NCI-H524 treated with DMSO at 0.1 percent for 48 hours (cell line): Measurements from ENCODE around the gene TMEM82.
"Not testable (repeated sequence)": the region's sequence is repeated elsewhere in the genome, so short reads cannot be mapped to it uniquely, and the experiment has no call there.

ENCODE experiments used
- DNase-seq: peaks from one replicate; lab custom pipeline; 2025; lab: John Stamatoyannopoulos, UW

Gene TMEM82

DNA sequence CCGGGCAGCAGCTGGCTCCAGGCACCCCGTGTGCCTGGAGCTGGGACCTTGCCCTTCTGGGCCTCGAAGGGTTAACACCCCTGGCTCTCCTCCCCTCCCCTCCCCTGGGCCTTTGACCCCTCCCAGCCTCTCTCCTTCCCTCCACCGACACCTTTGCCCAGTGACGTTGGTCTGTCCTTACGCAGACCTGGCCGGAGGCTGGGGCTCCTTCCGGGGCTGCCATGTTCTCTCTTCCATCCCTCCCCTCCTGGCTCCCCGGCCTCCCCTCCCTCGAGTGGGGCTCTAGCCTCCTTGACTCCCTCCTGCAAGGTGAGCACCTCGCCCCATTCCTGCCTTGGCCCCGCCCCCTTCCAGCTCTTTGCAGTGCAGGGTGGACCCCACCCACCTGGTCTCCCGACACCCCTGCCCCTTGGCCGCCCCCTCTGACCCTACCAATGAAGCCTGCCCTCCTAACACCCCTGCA is at the start of gene TMEM82:
Gene TMEM82 (plus strand): TSS at position 161 of the 463 bp plus-strand sequence. CDS start 61 bp downstream, at position 222.
- no peak for DNase-seq

DNA sequence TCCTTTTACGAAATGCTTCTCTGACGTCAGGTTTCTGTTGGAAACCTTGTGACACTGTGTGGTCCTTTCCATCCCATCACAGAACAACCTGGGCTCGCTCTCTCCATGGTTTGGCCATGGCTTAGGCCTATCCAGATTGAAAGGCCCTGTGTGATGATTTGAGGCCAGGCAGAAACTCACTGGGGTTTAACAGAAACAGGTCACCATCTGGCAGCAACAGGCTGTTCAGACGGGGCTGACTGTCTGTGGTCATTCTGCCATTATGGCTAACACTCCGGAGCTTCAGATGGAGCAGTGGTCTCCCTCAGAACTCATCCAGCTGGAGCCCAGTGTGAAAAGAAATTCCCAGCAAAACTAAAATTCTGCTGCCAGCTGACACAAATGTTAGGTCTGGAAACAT is 48.9 kb upstream of the TMEM82 start:
- no peak for DNase-seq

DNA sequence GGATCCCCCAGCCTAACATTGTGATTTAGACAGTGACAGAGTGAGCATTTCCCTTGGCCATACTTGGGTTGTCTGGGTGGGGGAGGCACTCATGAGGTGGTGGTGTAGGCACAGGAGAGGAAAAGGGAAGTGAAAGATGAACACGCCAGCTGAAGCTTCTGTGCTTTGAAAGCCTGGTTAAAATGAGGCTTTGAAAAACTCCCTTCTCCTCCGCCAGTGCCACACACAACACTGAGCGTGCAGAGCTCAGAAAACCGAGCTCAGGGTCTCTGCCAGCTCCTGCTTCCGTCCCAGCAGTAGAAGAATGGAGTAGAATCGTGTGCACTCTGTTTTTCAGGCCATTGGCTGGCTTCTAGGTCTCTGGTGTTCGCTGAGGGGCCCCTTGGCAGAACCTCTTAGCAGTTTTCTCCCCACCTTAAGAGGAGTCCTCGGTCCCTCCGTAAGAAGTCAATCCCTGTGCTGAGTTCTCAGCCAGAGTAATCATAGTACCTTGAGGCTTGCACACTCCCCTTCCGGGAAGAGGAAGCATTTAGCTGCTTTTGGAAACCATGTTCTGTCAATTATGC is 45.3 kb upstream of the TMEM82 start:
- DNase-seq = no peak

GRCh38 chr1:15698201-15698600 is 44.1 kb upstream of the TMEM82 start:
- no peak for DNase-seq

DNA sequence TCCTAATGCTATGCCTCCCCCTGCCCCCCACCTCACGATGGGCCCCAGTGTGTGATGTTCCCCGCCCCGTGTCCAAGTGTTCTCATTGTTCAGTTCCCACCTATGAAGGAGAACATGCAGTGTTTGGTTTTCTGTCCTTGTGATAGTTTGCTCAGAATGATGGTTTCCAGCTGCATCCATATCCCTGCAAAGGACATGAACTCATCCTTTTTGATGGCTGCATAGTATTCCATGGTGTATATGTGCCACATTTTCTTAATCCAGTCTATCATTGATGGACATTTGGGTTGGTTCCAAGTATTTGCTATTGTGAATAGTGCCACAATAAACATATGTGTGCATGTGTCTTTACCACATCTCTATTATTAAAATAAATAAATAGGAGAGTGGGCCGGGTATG is 43.0 kb upstream of the TMEM82 start:
- DNase-seq = not testable (repeated sequence)

GRCh38 chr1:15700508-15700907 is 41.8 kb upstream of the TMEM82 start:
- DNase-seq = no peak

DNA sequence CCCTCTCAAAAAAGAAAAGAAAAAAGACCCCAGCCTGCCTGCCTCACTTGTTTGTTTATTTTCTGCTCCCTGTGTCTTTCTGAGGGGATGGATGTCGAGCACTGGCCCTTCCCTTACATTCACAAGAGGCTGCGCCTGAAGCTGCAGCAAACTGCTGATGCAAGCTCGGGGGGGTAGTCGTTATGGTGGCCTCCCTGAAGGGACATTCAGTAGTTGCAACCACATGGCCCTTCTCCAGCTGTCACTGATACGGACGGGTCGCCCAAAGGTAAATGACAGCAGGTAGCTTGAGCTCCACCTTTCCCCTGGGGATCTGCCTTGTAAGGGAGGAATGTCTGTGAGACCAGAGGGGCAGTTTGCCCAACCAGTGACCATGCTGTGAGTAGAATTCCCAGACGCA is 40.5 kb upstream of the TMEM82 start:
- DNase-seq = no peak

DNA sequence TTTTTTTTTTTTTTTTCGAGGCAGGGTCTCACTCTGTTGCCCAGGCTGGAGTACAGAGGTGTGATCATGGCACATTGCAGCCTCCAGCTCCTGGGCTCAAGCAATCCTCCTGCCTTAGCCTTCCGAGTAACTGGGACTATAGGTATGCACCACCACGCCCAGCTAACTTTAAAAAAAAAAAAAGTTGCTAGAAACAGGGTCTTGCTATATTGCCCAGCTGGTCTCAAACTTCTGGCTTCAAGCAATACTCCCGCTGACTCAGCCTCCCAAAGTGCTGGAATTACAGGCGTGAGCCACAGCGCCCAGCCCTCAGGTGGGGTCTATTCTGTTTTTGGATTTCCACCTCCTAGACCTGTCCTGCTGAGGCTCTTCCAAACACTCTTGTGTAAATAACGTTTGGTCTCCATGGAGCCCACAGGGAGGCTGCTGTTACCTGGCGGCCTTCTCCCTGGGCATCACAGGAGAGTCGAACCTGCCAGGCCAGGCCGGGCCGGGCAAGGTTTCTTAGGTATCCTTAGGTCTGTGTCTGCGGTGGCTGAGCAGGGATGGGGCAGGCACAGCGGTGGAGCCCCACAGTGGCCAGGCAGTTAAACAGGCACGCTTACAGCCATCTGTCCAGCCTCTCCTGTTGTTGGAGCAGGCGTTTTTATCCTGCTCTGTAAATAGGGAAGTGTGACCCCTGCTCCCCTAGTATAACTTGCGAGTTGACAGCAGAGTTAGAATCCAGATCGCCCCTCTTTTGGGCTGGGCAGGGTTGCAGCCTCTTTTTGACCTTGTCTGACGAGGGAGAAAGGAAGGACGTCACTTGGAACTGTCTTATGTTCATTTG is 39.4 kb upstream of the TMEM82 start:
- DNase-seq = no peak

DNA sequence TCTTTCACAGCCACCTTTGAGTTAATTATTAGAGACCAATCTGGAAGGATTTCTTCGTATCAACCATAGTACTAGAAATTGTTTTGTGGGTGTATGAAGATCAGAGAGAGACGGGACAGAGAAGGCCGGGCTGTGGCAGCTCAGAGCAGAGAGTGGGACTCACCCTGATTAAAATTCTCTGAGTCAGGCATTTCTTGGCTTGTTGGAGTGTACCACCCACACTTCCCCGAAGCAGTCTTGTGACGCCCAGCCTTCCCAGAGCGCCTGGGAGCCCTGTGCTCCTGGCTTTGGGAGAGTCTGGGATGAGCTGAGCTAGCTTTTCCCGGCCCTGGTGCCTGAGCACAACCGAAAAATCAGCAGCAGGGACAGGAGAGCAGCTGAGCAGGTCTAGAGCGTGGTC is 38.7 kb upstream of the TMEM82 start:
- DNase-seq = no peak

DNA sequence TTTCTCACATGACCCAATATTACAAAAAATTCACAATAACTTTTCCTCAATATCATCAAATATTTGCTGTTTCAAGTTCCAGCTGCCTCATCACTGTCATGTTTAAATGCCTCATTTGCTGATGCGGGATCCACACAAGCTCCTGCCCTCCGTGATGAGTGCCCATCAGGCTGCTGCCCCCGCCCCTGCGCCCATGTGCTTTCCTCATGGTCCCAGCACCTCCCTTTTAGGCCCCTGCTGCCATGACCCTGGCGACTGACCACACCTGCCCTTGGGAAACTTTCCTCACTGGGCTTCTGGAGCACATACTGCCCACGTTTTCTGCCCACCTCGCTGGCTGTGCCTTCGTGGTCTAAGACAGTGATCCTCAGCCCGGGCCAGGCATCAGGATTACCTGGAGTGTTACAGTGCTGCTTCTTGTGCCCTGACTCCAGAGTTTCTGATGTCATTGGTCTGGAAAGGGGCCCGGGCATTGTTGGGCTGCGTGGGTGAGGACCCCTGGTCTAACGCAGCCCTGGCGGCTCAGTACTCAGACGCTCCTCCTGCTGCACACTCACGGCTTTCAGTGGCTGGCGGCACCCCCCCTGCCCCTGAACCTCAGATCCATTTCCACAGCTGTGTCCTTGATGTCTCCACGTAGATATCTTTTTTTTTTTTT is 37.6 kb upstream of the TMEM82 start:
- no peak for DNase-seq

- DNase-seq = no peak
Measured at GRCh38 chr1:15705184-15705566, 37.1 kb upstream of the TMEM82 start.

GRCh38 chr1:15706751-15707150 is 35.5 kb upstream of the TMEM82 start:
- DNase-seq = no peak

DNA sequence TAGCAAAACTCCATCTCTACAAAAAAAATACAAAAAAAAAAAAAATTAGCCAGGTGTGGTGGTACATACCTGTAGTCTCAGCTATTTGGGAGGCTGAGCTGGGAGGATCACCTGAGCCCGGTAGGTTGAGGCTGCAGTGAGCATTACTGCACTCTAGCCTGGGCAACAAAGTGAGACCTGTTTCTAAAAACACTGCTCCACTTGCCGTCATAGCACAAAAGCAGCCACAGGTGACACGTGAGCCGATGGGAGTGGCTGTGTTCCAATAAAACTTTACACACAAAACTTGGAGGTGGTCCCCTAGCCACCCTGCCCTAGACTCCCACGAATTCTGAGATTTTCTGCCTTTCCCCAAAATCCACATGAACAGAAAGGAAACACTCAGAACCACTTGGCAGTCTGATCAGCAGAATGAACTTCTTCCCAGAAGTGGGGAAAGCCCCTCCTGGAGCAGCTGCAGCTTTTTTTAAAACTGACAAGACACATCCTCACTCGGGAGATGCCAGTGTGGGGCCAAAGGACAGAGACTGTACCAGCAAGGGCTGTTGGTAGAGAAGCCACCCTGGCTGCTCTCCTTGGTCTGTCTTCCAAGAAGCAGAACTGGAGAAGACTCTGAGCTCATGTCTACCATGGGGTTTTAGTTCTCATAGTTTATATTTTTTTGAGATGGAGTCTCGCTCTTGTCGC is 34.9 kb upstream of the TMEM82 start:
- DNase-seq = no peak

- DNase-seq = no peak
Measured at GRCh38 chr1:15708486-15709137, 33.7 kb upstream of the TMEM82 start.

- DNase-seq = no peak
Measured at GRCh38 chr1:15709226-15709625, 33.1 kb upstream of the TMEM82 start.

DNA sequence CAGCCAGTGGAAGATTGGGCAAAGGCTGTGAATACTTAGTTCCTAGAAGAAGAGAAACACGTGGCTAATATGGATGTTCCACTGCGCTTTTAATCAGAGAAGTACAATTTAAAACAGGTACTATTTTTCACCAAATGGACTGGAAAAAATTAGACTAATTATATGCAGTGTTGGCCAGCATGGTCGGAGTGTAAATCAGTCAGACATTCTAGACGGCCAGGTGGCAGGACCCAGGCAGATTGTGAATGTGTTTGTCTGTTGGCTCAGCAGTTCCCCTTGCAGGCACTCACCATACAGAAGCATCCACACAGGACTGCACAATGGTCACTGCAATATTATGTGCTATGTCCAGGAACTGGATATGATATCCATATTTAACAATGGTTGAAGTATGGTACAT is 30.1 kb upstream of the TMEM82 start:
- DNase-seq = no peak

DNA sequence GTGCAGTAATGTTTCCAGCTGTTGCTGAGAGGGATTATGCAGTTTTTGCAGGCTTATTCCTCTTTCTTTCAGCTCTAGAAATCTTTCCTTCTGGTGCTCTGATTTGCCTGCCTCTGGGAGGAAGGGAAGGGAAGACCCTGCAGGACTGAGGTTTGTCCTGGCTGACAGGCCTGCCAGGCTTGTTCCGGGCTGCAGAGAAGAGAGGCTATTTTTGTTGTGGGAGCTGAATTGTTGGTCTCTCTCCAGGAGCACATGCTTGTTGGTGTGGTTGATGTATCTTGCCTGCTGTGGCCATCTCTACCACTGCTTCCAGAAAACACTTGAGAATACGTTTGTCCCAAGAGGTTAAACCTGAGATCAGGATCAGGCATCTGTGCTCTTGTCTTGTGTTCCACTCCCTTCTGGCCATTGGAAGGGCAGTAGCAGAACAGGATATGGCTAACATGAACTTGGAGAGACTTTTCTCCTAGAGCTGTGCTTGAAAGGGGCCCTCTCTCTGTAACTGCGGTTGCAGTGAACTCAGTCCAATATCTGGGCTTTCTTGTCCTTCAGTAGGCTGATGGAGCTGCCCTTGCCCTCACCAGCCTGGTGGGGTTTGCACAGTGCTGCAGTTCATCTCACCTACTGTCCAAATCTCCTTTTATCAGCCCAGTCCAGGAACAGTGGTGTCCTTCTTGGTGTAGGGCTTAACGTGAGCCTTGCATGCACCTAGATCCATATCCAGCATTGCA is 27.7 kb upstream of the TMEM82 start:
- DNase-seq = no peak

DNA sequence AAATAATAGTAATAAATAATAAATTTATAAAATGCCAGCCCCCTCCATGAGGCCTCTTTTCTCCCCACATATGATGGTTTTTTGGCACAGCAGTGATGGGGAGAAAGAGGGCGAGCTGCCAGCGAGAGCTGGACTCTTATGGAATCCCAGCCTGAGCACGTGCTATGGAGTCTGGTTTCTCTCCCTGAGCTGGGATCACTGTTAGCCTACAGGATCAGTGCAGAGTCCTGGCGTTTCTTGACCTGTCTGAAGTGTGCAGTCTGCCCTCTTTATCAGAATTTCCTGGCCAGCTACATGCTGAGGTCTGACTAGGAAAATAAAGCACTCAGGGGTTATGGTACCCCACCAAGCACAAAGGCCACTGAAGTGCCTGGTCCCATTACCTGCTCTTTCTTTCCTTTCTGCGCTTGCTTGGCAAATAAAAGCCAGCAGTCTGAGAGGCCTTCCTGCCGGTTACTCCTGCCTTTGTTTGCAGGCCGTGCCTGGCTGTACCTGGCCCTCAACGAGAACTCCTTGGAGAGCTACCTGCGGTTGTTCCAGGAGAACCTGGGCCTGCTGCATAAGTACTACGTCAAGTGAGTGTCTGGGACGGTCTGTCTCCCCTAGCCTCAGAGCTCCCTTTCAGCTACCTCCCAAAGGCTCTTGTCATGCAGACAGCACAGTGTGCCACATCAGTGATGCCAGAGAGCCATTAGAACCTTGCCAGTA is 24.7 kb upstream of the TMEM82 start:
- DNase-seq = no peak

- DNase-seq = no peak
Measured at GRCh38 chr1:15718199-15718601, 24.1 kb upstream of the TMEM82 start.

DNA sequence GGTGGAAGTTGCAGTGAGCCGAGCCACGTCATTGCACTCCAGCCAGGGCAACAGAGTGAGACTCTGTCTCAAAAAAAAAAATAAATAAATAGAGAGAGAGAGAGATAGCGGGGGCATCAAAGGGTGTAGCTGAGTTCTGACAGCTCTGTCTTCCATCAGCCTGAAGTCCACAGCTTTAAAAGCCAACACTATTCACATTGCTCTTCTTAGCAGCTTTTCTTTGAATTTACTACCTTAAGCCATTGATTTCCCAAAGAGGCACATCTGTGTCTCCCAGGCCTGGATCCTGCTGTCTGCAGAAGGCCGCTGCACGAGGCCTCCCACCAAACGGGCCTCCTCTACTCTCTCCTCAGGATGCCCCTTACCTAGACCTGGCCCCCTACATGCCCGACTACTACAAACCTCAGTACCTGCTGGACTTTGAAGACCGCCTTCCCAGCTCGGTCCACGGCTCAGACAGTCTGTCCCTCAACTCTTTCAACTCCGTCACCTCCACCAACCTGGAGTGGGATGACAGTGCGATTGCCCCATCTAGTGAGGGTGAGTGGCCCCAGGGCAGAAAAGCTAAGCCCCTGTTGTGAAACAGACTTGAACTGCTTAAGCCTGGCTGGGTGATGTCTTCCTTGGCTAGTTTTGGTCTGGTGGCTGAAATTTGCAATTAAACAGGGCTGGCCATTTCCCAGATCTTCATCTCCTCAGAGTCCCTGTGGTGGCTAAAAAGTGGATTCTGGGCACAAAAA is 22.7 kb upstream of the TMEM82 start:
- no peak for DNase-seq
